Central memory CD4-positive, alpha-beta T cell (primary cell): ENCODE data around the gene MDC1.

Source experiments
- DNase-seq: peaks from one replicate; pipeline ENCODE4 v3.0.0; 2022

The MDC1 gene

GRCh38 chr6:30691208-30691847 lies 25.8 kb downstream of the MDC1 start:
- no peak for DNase-seq

- peak; percentile 52 for DNase-seq
These were observed 26.5 kb downstream of the MDC1 start, which contains the start of gene NRM for GRCh38 chr6:30690403-30691207. NRM (minus strand) TSS chr6:30690984; CDS start chr6:30690974, 10 bp downstream.

- no peak for DNase-seq
These were observed 27.1 kb downstream of the MDC1 start for GRCh38 chr6:30689985-30690384.

DNA sequence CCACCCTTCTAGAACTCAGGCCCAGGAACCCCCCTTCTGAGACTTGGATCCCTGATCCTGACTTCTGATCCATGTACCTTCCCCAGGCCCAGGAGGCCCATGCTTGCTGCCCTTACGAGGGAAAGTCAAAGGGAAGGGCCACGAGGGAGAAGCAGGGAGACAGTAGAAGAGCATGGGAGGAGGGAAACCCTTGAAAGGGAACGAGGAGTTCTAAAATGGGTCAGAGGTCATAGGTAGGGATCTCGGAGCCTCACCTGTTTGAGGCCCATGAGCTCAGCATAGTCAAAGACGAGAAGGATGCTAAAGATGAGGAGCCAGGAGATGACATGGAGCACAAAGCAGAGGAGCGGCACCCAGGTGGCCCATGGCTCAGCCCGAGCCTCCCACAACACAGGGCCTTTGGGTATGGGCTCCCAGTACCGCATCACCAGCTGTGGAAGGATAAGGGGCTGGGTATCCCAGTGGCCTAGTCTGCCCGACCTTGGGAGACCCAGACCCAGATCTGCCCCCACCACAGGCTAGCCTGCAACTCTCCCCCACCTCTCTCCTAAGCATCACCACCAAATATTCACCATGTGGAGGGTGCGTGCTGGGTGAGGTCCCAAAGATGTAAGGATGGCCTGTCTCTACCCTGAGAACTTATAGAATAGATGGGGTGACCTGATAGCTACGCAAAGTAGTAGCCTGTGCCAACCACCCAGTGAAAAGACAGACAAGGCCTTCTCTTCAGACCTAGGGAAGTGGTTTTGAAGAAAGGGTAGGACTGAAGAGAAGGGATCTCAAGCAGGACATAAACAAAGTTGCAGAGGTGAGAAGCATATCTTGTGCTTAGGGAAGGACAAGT lies 27.8 kb downstream of the MDC1 start:
- no peak for DNase-seq

- DNase-seq = no peak
These were observed 28.5 kb downstream of the MDC1 start for GRCh38 chr6:30688569-30688968.

GRCh38 chr6:30687659-30688431 lies 29.2 kb downstream of the MDC1 start:
- DNase-seq = no peak

DNA sequence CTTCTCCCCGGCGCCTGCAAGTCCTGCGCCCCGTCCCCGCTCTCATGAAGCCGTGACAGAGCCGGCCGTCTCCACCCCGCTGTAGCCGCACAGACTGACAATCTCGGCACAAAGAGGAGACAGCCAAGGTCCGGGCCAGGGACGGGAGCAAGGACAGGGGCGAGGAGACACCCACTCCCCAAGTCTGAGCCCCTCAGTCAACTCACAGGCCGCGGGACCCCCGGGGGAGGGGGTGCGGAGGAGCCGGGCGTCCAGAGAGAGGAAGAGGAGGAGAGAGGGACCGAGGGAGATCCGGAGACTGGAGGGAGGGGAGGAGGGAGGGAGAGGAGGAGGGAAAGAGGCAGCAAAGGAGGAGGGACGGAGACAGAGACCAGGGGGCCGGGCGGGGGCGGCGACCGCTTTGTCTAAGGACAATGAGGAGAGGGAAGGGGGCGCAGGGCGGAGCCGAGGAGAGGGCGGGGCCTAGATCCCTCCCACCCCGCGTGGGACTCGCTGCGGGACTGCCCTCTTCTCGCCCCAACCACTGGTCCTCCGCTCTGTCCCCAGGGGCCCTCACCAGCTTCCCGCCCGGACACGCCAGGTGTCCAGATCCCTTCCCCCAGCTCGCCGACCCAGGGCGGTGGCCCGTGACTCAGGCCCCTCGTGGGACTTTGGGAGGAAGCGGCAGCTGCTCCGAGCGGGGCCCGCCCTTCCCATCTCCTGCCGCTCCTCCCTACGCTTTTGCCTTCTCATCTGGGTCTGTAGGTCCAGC lies 30.0 kb downstream of the MDC1 start:
- DNase-seq = peak; percentile 49

GRCh38 chr6:30686009-30686907 lies 30.8 kb downstream of the MDC1 start, which contains the start of gene PPP1R18:
PPP1R18 (minus strand) TSS chr6:30686645; CDS start chr6:30686018, 627 bp downstream.
- DNase-seq = peak; percentile 67

GRCh38 chr6:30685157-30686008 lies 31.7 kb downstream of the MDC1 start:
- DNase-seq = no peak

DNA sequence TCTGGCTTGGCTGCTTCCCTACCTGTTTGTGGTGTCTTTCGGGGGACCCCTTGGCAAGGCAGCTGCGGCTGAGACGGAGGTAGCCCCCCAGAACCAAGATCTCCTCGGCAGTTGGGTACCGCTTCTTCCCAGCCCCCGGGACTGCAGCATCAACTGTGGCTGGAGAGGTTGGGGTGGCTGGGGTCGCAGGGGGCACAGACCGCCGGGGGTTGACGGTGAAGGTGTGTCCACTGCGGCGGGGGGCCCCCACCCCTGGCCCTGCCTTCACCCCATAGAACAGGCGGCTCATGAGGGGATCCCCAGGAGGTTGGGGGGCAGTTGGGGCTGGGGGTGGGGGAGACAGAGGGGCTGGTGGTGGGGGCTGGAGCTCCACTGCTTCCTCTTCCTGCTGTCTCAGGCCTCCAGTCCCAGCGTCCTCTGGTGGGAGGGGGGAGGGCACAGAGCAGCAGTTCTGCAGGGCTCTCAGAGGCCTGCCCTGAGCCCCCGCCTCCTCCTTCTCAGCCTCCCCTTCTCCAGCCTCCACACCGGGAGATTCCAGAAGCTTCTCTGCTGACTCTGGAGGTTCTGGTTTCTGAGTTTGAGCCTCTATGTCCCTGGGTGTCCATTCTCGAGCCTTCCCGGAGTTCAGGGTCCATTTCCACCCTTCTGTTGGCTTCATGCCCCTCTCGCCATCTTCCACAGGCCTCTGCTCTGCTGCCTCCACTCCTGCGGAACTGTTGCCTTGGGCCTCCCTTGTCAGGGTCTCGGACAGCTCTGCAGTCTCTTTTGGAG lies 32.5 kb downstream of the MDC1 start:
- DNase-seq = peak; percentile 33

- DNase-seq = no peak
These were observed 33.1 kb downstream of the MDC1 start for GRCh38 chr6:30683980-30684338.

GRCh38 chr6:30683183-30683979 lies 33.7 kb downstream of the MDC1 start:
- DNase-seq = no peak

GRCh38 chr6:30682143-30683117 lies 34.7 kb downstream of the MDC1 start:
- DNase-seq = peak; percentile 91

- no peak for DNase-seq
These were observed 35.3 kb downstream of the MDC1 start for GRCh38 chr6:30681766-30682142.

- no peak for DNase-seq
These were observed 37.1 kb downstream of the MDC1 start for GRCh38 chr6:30679765-30680535.
